GM19324 (cell line): ENCODE results near the gene ZNF19.

Source experiments
- ATAC-seq: cut with Tn5 transposase; IDR thresholded peaks from one replicate; pipeline ENCODE4 v1.9.1; 2021; ENCODE audit warnings: mild to moderate bottlenecking, moderate library complexity; ENCODE audit not compliant: unreplicated experiment, low FRiP score

The ZNF19 gene

GRCh38 chr16:71448274-71448866 lies 40.8 kb downstream of the ZNF19 start:
- no peak for ATAC-seq

DNA sequence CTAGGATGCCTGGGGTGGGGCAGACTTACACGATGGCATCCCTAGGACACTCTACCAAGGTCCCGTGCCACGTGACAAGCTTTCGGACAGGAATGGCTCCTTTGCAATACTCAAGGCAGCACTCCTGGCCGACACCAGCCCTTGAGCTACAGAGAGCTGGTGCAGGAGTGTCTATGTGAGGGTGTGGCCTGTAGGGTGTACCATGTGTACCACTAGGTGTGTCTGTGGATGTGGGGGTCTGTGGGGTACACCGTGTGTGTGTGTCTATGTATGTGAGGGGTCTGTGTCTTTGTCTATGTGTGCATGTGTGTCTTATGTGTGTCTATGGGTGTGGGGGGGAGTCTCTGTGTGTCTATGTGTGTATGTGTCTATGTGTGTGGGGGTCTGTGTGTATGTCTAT lies 45.4 kb downstream of the ZNF19 start:
- ATAC-seq = no peak

DNA sequence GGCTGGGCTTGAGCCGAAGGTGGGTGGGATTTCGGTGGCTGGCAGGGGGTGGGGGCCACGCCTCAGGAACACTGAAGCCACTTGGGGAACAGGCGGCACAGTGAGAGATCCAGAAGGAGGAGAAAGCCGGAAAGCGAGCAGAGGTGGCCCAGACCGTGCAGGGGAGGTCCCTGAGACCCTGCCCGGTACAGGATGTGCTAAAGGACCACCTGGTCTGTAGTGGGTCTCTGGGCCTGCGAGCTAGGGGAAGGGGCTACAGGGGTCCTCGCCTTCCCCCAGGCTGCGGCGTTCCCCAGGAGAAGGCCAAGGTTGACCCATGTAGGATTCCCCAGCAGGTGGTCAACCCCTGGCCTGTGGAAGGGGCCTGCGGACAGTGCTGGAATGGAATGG lies 47.1 kb downstream of the ZNF19 start, which contains the start of gene TLE7:
Gene TLE7, minus strand, starts transcription at position 4 of the 390 bp plus-strand sequence. CDS start 8,730 bp downstream, outside the sequence.
- ATAC-seq = no peak

DNA sequence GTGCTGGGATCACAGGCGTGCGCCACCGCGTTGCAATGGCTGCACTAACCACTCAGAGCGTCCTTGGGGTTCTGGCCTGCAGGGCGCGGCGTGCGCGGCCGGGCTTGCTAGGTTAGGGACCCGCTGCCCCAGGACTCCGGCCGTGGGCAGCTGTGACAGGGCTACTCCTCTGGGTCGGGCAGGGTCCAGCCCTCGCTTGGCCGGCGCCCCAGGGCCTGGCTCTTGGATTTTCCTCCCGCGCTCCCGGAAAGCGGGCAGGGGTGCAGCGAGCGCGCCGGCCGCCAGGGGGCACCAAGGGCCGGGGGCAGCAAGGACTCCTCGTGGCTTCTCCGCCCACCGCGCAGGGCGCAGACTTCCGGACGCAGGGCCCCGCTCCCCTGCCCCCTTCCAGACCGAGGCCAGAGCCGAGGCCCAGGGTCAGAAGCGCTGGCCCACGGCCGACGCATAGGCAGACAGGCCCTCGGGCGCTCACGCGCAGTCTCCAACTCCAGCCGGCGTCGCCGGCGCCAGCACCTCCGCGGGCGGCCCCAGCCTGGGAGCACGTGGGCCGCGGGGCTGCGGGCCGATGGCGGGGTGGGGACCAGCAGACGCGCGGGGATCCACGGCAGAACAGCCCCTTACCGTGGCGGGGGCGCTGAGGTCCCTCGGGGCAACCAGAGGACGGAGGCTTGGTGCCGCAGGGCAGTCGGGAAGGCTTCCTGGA lies 47.6 kb downstream of the ZNF19 start:
- ATAC-seq = no peak

GRCh38 chr16:71440669-71441347 lies 48.3 kb downstream of the ZNF19 start:
- no peak for ATAC-seq

- ATAC-seq = no peak
Measured at GRCh38 chr16:71439523-71439922, 49.6 kb downstream of the ZNF19 start.

DNA sequence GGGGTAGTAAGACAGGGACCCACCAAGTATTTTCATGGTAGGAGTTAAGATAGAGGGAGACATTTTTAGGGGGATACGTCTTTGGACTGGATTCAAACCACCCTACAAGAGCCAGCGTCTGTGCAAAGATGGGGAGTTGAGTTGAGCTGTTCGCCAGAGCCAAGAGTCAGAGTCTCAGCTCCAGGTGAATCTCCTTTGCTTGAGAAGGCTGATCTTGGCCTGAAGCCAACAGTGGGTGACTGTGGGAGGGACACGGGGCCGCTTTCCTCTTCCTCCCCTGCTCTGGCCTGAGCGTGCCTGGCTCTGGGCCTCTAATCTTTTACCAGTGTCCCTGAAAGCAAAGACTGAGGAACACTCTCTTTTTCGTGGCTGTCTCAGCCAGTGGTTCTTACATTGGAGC lies 52.7 kb downstream of the ZNF19 start:
- no peak for ATAC-seq

DNA sequence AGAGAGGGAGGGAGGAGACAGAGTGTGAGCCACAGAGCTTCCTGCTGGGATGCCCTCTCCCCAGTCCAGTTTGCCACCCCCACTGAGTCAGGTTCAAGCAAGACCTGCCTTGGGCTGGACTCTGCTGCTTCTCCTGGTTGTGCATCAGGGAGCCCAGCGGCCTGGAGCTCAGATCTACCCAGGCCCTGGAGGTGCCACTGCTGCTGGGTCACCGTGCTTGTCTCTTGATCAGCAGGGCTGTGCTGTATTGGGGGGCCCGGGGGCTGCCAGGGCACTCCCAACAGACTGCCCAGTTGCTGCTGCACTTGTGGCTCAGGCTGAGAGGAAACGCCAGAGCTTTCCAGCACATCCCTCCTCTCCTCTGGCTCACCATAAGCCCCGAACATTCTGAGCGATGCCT lies 56.2 kb downstream of the ZNF19 start:
- ATAC-seq = no peak

- ATAC-seq = no peak
Measured at GRCh38 chr16:71431991-71432390, 57.1 kb downstream of the ZNF19 start.

DNA sequence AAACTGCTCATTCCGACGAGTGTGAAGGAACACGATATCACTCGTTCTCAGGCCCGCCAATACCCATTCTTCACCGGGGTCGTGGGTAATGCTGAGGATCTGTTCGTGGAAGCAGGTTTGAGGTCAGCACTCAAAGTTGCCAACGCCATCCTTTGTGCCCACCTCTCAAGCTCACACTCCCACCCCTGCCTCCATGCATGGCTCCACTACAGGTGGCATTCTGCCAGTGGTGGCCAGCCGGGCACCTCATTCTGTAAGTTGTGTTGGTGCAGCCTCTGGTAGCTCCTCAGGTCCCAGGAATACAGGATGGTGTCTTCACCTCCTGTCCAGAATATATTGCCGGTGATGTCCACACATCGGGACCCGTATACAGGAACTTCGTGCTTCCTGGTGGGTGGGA lies 57.9 kb downstream of the ZNF19 start:
- ATAC-seq = no peak

DNA sequence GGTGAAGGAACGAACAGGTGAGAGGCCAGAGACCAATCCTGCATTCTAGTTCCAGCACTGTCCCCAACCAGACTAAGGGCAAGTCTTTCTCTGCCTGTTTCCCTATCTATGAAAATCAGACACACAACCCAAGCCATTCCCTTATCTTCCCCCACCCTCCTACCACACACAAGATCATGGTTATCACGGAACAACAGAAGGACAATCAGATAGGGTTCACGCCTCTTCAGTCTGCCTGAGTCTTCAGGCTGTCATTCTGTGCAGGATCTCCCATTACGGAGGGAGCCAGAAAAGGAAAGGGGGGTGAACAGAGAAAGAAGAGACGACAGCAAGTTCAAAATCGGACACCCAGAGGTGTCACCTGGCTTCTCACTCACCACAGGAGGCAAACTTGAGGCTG lies 58.4 kb downstream of the ZNF19 start:
- ATAC-seq = no peak

DNA sequence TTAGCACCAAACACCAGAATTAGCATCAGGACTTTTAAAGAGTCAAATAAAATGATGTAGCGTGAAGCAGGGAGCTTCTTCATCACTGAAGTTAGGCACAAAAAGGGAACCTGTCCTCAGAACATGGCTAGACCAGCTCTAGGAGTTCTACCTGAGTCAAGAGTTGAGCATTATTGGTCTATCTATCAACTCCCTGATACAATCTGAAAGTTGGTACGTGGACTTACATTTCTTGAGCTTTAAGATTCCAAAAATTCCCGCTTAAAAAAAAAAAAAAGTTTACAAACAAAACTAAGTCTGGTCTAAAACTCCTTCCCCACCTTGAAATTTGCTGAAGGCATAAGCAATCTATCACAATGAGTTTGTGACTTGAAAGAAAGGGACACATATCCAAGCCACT lies 59.5 kb downstream of the ZNF19 start:
- ATAC-seq = no peak

- ATAC-seq = no peak
Measured at GRCh38 chr16:71428883-71429282, 60.2 kb downstream of the ZNF19 start.

- no peak for ATAC-seq
Measured at GRCh38 chr16:71428385-71428784, 60.7 kb downstream of the ZNF19 start.

DNA sequence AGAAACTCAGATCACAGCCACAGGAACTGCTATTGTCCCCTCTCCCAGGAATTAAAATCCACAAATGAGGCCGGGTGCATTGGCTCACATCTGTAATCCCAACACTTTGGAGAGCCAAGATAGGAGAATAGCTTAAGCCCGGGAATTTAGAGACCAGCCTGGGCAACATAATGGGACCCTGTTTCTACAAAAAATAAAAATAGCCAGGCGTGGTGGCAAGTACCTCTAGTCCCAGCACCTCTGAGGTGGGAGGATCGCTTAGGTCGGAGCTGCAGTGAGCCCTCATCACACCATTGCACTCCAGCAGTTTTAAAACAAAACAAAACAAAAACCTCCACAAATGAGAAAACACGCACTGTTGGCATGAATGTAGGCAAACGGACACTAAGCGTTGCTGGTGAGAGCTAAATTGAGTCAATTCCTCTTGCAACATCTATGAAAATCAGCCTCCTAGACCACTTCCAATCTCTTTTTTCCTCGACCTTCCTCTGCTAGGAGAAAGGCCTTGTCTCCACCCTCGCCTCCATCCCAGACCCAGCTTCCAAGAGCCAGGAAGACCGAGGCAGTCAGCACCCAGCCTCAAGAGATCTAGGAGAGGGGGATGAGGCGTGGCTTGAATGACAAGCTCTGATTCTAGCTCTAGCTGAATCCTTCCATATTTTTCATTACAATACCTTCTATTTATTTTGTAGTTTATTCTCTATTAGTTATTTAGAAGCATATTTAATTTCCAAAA lies 62.1 kb downstream of the ZNF19 start:
- ATAC-seq = no peak

DNA sequence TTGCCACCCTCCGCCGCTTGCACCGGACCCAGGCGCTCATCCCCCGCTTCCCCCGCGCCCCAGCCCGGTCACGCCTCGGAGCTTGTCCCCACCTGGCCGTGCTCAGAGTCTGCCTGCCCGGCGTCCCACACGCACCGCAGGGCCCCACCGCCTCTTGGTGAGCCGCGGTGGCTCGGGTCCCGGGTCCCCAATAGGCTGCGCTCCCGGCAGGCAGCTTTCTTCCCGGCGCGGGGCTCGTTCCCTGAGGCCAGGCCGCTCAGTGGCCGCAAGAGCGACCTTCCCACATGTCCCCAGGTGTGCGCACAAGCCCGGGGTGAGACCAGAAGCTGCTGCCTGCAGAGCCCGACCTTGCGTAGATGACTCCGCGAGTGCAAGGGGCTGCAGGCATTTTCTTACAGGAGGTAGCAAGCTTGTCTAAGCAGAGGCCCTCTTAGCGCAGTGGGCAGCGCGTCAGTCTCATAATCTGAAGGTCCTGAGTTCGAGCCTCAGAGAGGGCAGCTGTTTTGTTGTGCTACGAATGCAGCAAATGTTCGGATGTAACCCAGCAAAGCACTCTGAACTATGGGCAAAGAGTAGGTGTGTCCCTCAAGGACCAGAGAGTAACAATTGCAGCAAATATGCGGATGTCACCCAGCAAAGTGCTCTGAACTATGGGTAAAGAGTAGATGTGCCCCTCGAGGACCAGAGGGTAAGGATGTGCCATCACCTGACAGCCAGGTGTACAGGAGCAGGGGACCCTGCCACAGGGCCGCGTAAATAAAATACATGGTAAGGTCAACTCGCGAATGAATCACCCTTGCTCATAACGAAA lies 62.9 kb downstream of the ZNF19 start:
- no peak for ATAC-seq

DNA sequence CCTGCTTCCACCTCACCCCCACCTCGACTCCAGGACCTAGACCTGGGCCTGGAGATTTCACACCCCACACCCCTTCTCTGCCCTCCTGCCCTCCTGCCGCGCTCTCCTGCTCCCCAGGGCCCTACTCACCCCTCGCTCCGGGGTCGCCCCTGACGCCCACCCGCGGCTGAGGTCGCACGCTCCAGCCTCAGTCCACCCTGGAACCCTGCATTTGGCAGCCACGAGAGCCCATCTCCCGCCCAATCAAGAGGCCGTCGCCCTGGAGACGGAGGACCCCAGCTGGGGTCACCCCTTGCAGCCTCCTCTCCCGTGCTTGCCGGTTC lies 63.4 kb downstream of the ZNF19 start:
- ATAC-seq = no peak

DNA sequence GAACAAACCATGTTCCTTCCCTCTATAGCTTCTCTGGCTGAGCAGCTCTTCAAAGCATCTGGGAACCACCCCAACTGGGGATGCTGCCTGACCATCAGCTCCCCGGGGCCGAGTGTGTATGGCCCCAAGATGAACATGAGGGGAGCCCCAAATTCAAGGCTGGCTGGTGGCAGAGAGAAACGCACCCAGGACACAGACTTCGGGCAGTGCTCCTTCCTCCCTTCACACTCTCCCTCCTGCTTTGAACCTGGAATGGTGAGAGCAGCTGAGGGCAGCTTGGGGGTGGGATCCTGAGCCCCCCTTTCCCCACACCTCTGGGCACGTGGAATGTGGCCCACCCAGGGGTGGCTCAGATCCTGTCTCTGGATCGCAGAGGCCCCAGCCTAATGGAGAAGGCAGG lies 64.5 kb downstream of the ZNF19 start:
- ATAC-seq = no peak

DNA sequence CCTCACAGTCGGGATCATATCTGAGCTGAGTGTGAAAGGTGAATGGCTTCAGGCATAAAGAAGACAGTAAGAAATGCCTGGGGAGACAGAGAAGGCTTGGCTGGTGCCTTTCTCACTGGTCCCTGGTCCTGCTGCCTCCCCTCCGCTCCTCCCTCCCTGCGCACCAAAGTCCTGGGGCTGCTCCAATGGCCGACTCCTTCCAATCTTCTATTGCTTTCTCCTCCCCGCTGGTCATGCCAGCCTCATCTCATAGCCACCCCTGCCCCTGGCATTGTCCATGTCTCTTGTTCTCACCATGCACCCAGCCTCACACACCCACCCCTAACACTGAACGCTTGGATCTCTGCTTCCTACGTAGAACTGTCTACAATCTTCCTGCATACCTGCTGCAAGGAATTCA lies 65.3 kb downstream of the ZNF19 start:
- ATAC-seq = no peak
